ENCODE measurements around the gene LRIG1. TPM values are rescaled to one million over a fixed set of nuclear protein-coding genes. Genes with fewer than 3 reads are reported as not detected.
A peak's percentile ranks its signal among the peaks of the same experiment; 100 is the strongest.

LRIG1 gene
- total and polyA plus RNA-seq, 2 donors from 2014 or later = 8.2 to 20.6 TPM

GRCh38 chr3:66504850-66505641 is 4.2 kb upstream of the LRIG1 start:
- Histone ChIP-seq H3K9me3 (ENCODE audit: control insufficient read depth in 2 of 3, insufficient read depth in 1 of 3, low read length in 3 of 3) (no peaks in the 10 kb centered on the region), H3K4me3 (ENCODE audit: low read length in 3 of 3) (no peak overlapping the region), H3K27ac (ENCODE audit: low read depth in 2 of 2, low read length in 2 of 2) (no peak overlapping the region), H3K9ac (ENCODE audit: low read length in 3 of 3) (no peak overlapping the region), H3K4me1 (ENCODE audit: control insufficient read depth in 2 of 3, insufficient read depth in 2 of 3, low read depth in 1 of 3, low read length in 3 of 3) (peaks cover 0 to 8% (median 2%) of the 10 kb centered on the region in 3 donors), H3K27me3 (ENCODE audit: control insufficient read depth, insufficient read depth, low read length) (no peaks in the 10 kb centered on the region), H3K36me3 (ENCODE audit: control insufficient read depth in 2 of 3, insufficient read depth in 3 of 3, low read length in 3 of 3) (no peaks in the 10 kb centered on the region)
- TF ChIP-seq CTCF (IDR thresholded peaks at IDR 0.05; ENCODE audit: borderline replicate concordance, extremely low read depth, insufficient read depth) = no peak
- DNase-seq = peak in 2 of 5 donors; percentile 70 to 75
- intact Hi-C loops (cut with DNase I) = no loop called here
- no peak for FAIRE-seq

GRCh38 chr3:66502981-66503380 is 2.2 kb upstream of the LRIG1 start:
- no peaks in the 10 kb centered on the region for H3K36me3 ChIP-seq (ENCODE audit: control insufficient read depth in 2 of 3, insufficient read depth in 3 of 3, low read length in 3 of 3)
- no peak overlapping the region for H3K4me3 ChIP-seq (ENCODE audit: low read length in 3 of 3)
- FAIRE-seq = no peak
- intact Hi-C loops (cut with DNase I) = no loop called here
- no peak overlapping the region for H3K9ac ChIP-seq (ENCODE audit: low read length in 3 of 3)
- no peaks in the 10 kb centered on the region for H3K9me3 ChIP-seq (ENCODE audit: control insufficient read depth in 2 of 3, insufficient read depth in 1 of 3, low read length in 3 of 3)
- peaks cover 0 to 16% (median 9%) of the 10 kb centered on the region in 3 donors for H3K4me1 ChIP-seq (ENCODE audit: control insufficient read depth in 2 of 3, insufficient read depth in 2 of 3, low read depth in 1 of 3, low read length in 3 of 3)
- H3K27ac ChIP-seq (ENCODE audit: low read depth in 2 of 2, low read length in 2 of 2) = no peak overlapping the region
- TF ChIP-seq CTCF (IDR thresholded peaks at IDR 0.05; ENCODE audit: borderline replicate concordance, extremely low read depth, insufficient read depth) = no peak
- DNase-seq = no peak
- H3K27me3 ChIP-seq (ENCODE audit: control insufficient read depth, insufficient read depth, low read length) = no peaks in the 10 kb centered on the region

GRCh38 chr3:66502245-66502874 is 1.5 kb upstream of the LRIG1 start:
- Histone ChIP-seq H3K27ac (ENCODE audit: low read depth in 2 of 2, low read length in 2 of 2) (no peak overlapping the region), H3K4me1 (ENCODE audit: control insufficient read depth in 2 of 3, insufficient read depth in 2 of 3, low read depth in 1 of 3, low read length in 3 of 3) (peaks cover 0 to 18% (median 9%) of the 10 kb centered on the region in 3 donors), H3K4me3 (ENCODE audit: low read length in 3 of 3) (no peak overlapping the region), H3K27me3 (ENCODE audit: control insufficient read depth, insufficient read depth, low read length) (no peaks in the 10 kb centered on the region), H3K36me3 (ENCODE audit: control insufficient read depth in 2 of 3, insufficient read depth in 3 of 3, low read length in 3 of 3) (no peaks in the 10 kb centered on the region), H3K9me3 (ENCODE audit: control insufficient read depth in 2 of 3, insufficient read depth in 1 of 3, low read length in 3 of 3) (no peaks in the 10 kb centered on the region), H3K9ac (ENCODE audit: low read length in 3 of 3) (no peak overlapping the region)
- intact Hi-C loops (cut with DNase I) = no loop called here
- DNase-seq (no peak), FAIRE-seq (no peak)
- no peak for TF ChIP-seq CTCF (IDR thresholded peaks at IDR 0.05; ENCODE audit: borderline replicate concordance, extremely low read depth, insufficient read depth)
